Measurements from ENCODE around the gene HS1BP3. TPM values are rescaled to one million over a fixed set of nuclear protein-coding genes. Genes with fewer than 3 reads are reported as not detected.
A peak's percentile ranks its signal among the peaks of the same experiment; 100 is the strongest.

Gene HS1BP3
- total RNA-seq, 6 donors from 2014 or later, result 41.0 to 45.8 (median 42.7) TPM

- Histone ChIP-seq H3K4me3 (no peak overlapping the region), H3K36me3 (peaks cover 23 to 55% (median 46%) of the 10 kb centered on the region in 4 donors), H3K27ac (peak overlapping the region; percentile 88 to 93 (median 92)), H3K9me3 (no peaks in the 10 kb centered on the region), H3K4me1 (peaks cover 35 to 53% (median 47%) of the 10 kb centered on the region in 4 donors), H3K27me3 (no peaks in the 10 kb centered on the region)
- TF ChIP-seq POLR2AphosphoS5 (IDR thresholded peaks at IDR 0.05), result no peak
- no peak for TF ChIP-seq POLR2A (IDR thresholded peaks at IDR 0.05)
- no peak for TF ChIP-seq EP300 (IDR thresholded peaks at IDR 0.05)
- TF ChIP-seq CTCF (IDR thresholded peaks at IDR 0.05), result no peak
- ATAC-seq (ENCODE audit: low FRiP score in 2 of 2) (no peak), DNase-seq (no peak)
- WGBS, 2 donors, result 79 to 97% methylated on average over 3 to 4 of the region's 4 CpGs
Observed at GRCh38 chr2:20620696-20621365, 30.1 kb downstream of the HS1BP3 start.

DNA sequence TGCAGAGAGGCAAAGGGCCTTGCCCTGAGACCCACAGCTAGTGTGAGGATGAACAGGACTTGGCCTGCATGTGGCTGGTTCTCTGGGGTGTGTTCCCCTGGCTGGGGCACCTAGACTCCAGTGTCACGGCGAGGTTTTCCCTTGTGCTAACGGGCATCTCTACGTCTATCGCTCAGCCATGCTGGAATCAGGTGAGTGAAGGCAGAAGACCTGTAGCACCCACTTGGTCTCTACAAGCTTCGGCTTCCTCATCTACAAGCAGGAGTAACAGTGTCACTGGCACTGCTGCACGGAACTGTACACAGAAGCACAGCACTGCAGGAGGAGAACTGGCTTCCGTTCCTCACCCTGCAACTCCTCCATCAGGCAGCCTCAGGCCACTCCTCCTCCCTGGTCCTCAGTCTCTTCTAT, 30.6 kb downstream of the HS1BP3 start:
- WGBS, 2 donors, result 91% methylated on average over 6 to 8 of the region's 8 CpGs
- Histone ChIP-seq H3K4me1 (peaks cover 41 to 55% (median 48%) of the 10 kb centered on the region in 4 donors), H3K27ac (peak overlapping the region; percentile 88 to 93 (median 92)), H3K4me3 (no peak overlapping the region), H3K9me3 (no peaks in the 10 kb centered on the region), H3K36me3 (peaks cover 23 to 54% (median 46%) of the 10 kb centered on the region in 4 donors), H3K27me3 (no peaks in the 10 kb centered on the region)
- ATAC-seq (ENCODE audit: low FRiP score in 2 of 2) (no peak), DNase-seq (no peak)
- TF ChIP-seq EP300 (IDR thresholded peaks at IDR 0.05), result no peak
- TF ChIP-seq POLR2AphosphoS5 (IDR thresholded peaks at IDR 0.05), result no peak
- no peak for TF ChIP-seq POLR2A (IDR thresholded peaks at IDR 0.05)
- no peak for TF ChIP-seq CTCF (IDR thresholded peaks at IDR 0.05)

- Histone ChIP-seq H3K9me3 (no peaks in the 10 kb centered on the region), H3K4me3 (no peak overlapping the region), H3K27ac (peak overlapping the region; percentile 88 to 93 (median 92)), H3K36me3 (peaks cover 22 to 48% (median 43%) of the 10 kb centered on the region in 4 donors), H3K4me1 (peaks cover 48 to 57% (median 52%) of the 10 kb centered on the region in 4 donors), H3K27me3 (no peaks in the 10 kb centered on the region)
- DNase-seq (peak in 1 of 2 donors; percentile 68), ATAC-seq (ENCODE audit: low FRiP score in 2 of 2) (no peak)
- no peak for TF ChIP-seq POLR2AphosphoS5 (IDR thresholded peaks at IDR 0.05)
- TF ChIP-seq CTCF (IDR thresholded peaks at IDR 0.05), result no peak
- 83% methylated on average over 13 of the region's 13 CpGs; no CpG with 5 or more reads in 1 of the 2 donors for WGBS, 2 donors
Observed at GRCh38 chr2:20619624-20620024, 31.3 kb downstream of the HS1BP3 start.

GRCh38 chr2:20618886-20619521, 31.9 kb downstream of the HS1BP3 start:
- WGBS, 2 donors, result 60 to 79% methylated on average over 5 to 15 of the region's 15 CpGs
- Histone ChIP-seq H3K9me3 (no peaks in the 10 kb centered on the region), H3K36me3 (peaks cover 15 to 41% (median 36%) of the 10 kb centered on the region in 4 donors), H3K4me1 (peaks cover 54 to 63% (median 58%) of the 10 kb centered on the region in 4 donors), H3K4me3 (no peak overlapping the region), H3K27me3 (no peaks in the 10 kb centered on the region), H3K27ac (peak overlapping the region; percentile 88 to 93 (median 92))
- TF ChIP-seq POLR2AphosphoS5 (IDR thresholded peaks at IDR 0.05), result peak in 1 of 2 donors; percentile 5
- TF ChIP-seq POLR2A (IDR thresholded peaks at IDR 0.05), result no peak
- DNase-seq (peak; percentile 21 to 62), ATAC-seq (ENCODE audit: low FRiP score in 2 of 2) (no peak)

DNA sequence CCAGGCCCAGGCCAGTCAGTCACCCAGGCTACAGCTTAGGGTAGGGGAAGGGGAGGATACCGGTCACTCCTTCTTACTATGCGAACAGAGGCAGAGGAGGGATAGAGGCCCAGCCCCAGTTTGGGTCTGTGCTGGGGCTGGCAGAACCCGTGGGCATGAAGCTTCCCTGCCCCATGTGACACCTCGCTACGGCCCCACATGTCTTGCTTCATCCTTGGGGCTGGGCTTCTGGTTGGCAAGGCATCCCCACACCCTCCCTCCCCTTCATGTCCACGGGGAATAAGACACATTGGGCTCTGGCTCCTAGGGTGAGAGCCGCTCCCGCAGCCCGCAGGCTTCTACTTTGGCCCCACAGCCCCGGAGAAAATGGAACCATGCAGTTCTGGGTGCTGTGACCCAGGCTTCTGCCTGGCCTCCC, 32.4 kb downstream of the HS1BP3 start:
- no peaks in the 10 kb centered on the region for H3K9me3 ChIP-seq
- no peaks in the 10 kb centered on the region for H3K27me3 ChIP-seq
- DNase-seq (peak in 1 of 2 donors; percentile 65), ATAC-seq (ENCODE audit: low FRiP score in 2 of 2) (peak; percentile 7 to 49)
- H3K4me1 ChIP-seq, result peaks cover 59 to 68% (median 63%) of the 10 kb centered on the region in 4 donors
- no peak for TF ChIP-seq POLR2A (IDR thresholded peaks at IDR 0.05)
- TF ChIP-seq EP300 (IDR thresholded peaks at IDR 0.05), result no peak
- TF ChIP-seq CTCF (IDR thresholded peaks at IDR 0.05), result no peak
- WGBS, 2 donors, result 64 to 72% methylated on average over 8 to 10 of the region's 10 CpGs
- peak overlapping the region; percentile 88 to 93 (median 92) for H3K27ac ChIP-seq
- no peak overlapping the region for H3K4me3 ChIP-seq
- peaks cover 10 to 36% (median 31%) of the 10 kb centered on the region in 4 donors for H3K36me3 ChIP-seq

Data from upper lobe of left lung (tissue), 6 donors.